ENCODE data around the gene GPRIN1. TPM values are rescaled to one million over a fixed set of nuclear protein-coding genes. Genes with fewer than 3 reads are reported as not detected.
A peak's percentile ranks its signal among the peaks of the same experiment; 100 is the strongest.
"Not testable (repeated sequence)": the region's sequence is repeated elsewhere in the genome, so short reads cannot be mapped to it uniquely, and the experiment has no call there.

Gene GPRIN1
- total RNA-seq, 1 experiment from 2014 or later = 4.3 TPM

DNA sequence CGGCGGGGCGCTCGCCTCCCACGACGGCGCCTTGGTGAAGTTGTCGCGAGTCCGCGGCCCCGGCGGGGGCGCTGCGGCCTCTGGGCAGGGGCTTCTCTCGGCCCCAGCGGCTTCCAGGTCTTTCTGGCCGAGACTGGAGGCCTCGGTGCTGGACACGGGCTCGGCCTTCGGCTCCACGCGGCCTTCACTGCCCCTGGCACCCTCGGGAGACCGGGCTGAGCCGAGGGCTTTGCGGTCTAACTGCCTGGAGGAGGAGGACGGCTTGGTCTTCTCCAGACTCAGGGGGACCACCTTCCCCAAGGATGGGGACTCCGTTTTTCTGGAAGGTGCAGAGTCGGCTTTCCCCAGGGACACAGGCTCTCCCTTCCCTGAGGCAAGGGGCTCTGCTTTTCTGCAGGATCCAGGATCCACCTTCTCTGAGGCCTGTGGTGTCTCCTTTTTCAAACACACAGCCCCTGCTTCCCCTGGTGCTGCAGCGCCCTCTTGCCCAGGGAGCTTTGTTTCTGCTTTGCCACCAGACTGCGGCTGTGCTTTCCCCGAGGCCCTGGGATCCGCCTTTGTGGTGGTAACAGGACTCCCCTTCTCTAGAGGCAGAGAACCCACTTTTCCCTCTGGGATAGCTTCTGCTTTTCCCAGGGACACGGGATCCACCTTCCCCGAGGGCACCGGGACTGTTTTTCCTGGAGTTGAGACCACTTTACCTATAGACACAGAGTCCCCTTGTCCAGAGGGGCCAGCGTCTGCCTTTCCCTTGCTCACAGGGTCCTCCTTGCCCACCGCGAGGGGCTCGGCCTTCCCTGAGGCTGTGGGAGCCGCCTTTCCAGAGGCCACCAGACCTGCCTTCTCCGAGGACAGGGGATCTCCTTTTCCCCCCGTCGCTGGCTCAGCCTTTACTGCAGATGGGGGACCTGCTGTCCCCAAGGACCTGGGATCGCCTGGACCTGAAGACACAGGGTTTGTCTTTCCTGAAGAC is 12.3 kb downstream of the GPRIN1 start:
- DNase-seq (ENCODE audit: low spot score) = no peak

DNA sequence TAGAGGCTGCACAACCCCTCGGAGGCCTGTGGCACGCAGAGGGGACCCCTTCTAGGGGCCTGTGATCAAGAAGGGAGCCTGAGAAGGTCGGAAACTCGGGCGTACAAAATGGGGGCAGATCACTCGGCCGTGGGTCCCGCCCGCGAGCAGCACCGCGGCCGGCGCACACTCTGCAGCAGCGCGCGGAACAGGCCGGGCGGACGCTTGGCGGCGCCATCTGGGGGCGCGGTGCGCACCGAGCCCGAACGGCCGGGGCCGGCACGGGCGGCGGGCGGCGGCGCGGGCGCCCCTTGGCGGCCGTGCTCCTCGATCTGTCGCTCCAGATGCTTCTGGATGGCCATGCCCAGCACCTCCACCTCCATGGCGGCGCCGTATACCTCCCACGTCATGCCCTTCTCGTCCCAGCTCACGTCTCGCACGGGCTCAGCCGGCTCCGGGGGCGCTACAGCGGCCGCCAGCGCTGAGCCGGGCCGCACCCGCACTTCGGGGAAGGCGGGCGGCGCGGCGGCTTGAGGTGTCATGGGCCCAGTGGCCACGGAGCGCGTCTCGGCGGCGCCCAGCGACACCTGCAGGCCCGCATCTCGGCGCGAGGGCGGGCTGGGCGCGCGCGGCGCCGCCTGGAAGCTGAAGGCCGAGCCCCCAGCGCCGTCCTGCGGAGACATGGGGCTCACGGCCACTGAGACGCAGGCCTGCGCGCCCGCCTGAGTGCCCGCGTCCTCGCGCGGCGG is 13.1 kb downstream of the GPRIN1 start:
- no peak for DNase-seq (ENCODE audit: low spot score)

DNA sequence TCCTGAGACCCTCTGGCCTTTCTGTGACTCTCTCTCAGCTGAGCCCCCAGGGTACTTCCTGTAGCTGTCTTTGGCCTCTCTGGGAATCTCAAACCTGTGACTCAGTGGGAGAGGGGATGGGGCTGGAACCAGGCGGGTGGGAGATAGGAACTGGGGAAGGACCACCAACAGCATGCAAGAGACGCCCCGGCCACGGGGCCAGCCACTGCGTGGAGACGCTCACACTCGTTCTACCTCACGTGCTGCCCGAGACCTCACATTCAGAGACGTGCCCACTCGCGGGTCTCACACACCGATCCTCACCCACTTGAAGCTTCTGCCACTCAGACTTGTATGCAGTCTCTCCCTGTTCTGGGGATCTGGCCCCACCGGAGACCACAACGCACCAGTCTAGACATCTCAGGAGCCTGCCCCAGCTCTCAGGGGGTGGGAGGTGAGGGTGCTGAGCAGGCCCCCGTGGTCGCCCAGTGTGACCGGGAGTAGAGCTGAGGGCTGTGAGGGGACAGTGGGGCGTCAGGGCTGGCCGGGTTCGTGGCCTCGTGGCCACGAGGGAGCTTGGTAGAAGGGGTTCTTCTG is 13.8 kb downstream of the GPRIN1 start:
- DNase-seq (ENCODE audit: low spot score) = no peak

DNA sequence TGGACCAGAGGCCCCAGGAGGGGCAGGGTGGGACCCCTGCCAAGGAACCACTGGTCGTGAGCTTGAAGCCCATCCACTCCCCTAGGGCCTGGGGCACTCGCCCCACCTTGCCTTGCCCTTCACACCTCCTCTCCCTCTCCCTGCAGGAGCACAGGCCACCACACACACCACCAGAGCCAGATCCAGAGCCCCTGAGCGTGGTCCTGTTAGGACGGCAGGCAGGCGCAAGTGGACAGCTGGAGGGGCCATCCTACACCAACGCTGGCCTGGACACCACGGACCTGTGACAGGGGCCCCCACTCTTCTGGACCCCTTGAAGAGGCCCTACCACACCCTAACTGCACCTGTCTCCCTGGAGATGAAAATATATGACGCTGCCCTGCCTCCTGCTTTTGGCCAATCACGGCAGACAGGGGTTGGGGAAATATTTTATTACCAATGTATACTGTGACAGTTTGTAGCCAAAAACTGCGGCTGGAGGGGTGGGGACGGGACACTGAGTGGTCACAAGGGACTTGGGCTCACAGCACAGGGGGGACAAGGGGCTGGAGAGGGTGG is 14.5 kb downstream of the GPRIN1 start:
- no peak for DNase-seq (ENCODE audit: low spot score)

DNA sequence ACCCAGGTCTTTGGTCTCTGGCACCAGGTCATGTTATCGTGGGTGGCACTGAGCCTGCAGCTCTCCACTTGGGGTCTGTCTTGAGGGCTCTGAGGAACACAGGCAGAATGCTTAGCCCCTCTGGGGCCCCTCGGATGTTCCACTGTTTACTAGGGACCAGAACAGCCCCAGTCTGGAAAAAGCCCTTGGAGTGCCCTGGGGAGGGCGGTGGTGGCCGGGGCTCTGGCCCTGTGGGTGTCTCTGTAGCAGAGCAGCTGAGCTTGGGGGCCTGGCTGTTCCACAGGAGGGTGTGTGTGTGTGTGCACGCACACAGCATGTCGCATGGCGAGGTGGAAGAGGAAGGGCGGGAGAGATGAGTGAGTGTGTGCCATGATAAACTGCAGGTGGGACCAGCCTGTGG is 15.4 kb downstream of the GPRIN1 start:
- no peak for DNase-seq (ENCODE audit: low spot score)

DNA sequence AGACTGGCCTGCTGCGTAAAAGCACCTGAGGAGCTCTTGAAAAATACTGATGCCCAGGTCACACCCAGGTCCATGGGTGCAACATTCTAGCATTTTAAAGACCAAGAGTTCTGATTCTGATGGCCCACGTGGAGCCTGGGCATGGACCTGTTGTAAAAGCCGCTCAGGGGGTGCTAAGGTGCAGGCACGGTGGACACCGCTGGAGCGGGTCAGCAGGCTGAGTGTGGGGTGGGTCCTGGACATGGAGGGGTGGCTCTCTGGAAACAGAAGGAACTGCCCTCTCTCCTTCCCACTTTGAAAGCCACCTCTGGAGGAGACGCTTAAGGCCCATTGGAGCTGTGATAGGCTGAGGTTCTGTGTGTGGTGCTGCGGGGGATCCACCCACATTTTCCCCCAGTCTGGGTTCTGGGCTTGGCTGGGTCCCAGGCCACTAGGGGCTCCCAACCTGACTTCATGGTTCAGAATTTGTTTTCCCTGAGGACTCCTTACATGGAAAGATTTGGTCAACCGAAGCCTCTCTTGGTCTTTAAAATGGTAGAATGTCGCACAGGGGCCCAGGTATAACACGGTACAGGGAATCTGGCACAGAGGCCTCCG is 16.6 kb downstream of the GPRIN1 start:
- no peak for DNase-seq (ENCODE audit: low spot score)

DNA sequence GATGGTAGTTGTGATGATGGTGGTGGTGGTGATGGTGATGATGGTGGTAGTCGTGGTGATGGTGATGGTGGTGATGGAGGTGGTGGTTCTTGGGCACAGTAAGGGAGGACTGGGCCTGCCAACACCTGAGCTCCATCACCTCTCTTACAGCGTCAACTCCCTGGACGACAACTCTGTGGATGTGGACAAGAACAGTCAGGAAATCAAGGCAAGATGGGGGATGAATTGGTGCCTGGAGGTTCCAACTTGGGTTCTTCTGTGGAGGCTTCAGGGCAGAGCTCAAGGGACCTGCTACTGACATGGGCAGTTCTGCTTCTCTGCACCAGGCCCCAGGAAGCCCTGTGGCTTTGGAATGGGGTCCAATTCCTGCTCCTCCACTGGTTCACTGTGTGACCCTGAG is 17.4 kb downstream of the GPRIN1 start:
- DNase-seq (ENCODE audit: low spot score) = no peak

DNA sequence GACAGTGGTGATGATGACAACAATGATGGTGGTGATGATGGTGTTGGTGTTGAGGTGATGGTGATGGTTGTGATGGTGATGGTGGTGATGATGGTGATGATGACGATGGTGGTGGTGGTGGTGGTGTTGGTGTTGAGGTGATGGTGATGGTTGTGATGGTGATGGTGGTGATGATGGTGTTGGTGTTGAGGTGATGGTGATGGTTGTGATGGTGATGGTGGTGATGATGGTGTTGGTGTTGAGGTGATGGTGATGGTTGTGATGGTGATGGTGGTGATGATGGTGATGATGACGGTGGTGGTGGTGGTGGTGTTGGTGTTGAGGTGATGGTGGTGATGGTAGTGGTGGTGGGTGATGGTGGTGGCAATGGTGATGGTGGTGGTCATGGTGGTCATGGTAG is 18.3 kb downstream of the GPRIN1 start:
- DNase-seq (ENCODE audit: low spot score) = not testable (repeated sequence)

DNA sequence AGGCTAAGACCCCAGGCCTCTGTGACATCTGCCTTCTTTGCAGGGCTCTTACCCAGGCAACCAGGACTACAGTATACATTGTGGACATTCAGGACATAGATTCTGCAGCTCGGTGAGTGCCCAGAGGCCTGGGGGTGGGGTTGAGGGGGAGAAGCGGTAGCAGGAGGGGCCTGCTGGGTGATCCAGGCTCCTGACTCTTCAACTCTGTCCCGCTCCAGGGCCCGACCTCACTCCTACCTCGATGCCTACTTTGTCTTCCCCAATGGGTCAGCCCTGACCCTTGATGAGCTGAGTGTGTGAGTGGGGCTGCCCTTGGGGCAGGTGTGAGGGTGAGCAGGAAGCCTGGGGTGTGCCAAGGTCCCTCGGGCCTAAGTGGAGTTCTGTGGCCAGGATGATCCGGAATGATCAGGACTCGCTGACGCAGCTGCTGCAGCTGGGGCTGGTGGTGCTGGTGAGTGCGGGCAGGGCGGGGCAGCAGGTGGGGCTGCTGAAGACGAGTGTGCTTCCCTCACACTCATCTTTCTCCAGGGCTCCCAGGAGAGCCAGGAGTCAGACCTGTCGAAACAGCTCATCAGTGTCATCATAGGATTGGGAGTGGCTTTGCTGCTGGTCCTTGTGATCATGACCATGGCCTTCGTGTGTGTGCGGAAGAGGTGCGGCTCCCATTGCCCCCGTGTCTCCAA is 19.8 kb downstream of the GPRIN1 start:
- no peak for DNase-seq (ENCODE audit: low spot score)

DNA sequence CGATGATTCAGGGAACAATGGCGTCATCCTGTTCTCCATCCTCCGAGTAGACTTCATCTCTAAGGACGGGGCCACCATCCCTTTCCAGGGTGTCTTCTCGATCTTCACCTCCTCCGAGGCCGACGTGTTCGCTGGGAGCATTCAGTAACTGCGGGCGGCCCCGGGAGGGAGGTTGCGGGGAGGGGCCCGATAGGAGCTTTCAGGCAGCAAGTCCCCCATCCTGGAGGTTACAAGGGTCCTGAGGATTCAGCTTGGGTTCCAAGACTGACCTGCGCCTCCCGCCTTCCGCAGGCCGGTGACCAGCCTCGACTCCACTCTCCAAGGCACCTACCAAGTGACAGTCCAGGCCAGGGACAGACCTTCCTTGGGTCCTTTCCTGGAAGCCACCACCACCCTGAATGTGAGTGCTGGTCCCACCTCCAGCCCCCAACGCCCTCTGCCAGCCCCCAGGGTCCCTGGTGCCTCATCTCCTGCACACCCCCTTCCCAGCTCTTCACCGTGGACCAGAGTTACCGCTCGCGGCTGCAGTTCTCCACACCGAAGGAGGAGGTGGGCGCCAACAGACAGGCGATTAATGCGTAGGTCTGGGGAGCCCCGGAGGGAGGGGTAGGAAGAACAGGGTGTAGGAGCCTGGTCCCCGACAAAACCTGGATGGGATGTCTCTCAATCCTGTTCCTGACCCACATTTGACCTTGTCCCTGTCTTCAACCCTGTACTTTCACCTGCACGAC is 20.8 kb downstream of the GPRIN1 start:
- no peak for DNase-seq (ENCODE audit: low spot score)

DNA sequence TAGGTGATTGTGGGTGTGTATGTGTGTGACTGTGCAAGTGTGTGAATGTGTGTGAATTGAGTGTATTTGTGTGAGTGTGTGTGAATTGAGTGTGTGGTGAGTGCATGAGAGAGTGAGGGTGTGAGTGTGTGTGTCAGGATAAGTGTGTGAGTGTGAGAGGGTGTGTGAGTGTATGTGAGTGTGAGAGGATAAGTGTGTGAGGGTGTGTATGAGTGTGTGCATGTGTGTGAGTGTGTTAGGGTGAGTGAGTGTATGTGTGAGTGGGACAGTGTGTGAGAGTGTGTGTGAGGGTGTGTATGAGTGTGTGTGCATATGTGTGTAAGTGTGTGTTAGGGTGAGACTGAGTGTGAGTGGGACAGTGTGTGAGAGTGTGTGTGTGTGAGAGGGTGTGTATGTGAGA is 21.7 kb downstream of the GPRIN1 start:
- no peak for DNase-seq (ENCODE audit: low spot score)

DNA sequence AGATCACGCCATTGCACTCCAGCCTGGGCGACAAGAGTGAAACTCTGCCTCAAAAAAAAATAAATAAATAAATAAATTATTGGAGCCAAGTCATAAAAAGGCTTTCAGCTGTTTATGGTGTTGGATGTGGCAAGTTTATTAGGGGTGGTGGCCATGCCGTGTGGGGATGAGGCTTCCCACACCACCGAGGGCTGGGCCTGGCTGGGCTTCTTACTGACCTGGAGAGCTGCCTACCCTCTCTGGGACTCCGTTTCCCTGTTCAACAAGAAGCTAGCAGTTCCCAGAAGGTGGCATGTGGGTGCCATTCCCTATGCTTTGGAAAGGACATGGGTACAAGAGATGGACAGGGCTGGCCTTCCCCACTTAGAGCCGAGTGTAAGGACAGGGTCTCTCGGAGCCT is 22.6 kb downstream of the GPRIN1 start:
- no peak for DNase-seq (ENCODE audit: low spot score)

DNA sequence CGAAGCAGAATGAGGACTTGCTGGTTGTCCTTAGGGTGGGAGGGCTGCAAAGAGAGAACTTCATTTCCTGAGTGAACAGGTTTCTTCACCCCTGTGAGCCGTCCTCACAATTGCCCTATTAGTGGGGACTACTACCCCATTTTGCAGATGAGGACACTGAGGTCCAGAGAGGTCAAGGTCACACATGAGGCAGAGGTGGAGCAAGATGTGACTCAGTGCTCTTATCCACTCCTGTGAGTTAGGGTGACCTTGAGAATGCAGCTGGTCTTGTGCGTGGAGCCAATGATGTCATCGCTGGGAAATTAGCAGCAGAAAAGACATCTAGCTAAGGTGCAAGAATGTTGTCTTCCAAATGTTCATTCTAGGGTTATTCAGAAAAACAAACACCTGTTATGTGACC is 26.9 kb downstream of the GPRIN1 start:
- DNase-seq (ENCODE audit: low spot score) = no peak

DNA sequence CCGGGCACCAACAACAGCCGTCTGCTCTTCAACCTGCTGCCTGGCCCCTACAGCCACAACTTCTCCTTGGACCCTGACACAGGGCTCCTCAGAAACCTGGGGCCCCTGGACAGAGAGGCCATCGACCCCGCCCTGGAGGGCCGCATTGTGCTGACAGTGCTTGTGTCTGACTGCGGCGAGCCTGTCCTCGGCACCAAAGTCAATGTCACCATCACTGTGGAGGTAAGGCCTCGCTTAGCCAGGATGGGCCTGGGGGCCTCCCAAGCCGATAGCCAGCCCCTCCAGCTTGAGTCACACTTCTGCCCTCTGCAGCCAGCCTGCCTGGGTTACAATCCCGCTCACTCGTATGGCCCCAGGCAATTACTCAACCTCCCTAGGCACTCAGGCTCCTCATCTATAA is 28.6 kb downstream of the GPRIN1 start:
- no peak for DNase-seq (ENCODE audit: low spot score)

DNA sequence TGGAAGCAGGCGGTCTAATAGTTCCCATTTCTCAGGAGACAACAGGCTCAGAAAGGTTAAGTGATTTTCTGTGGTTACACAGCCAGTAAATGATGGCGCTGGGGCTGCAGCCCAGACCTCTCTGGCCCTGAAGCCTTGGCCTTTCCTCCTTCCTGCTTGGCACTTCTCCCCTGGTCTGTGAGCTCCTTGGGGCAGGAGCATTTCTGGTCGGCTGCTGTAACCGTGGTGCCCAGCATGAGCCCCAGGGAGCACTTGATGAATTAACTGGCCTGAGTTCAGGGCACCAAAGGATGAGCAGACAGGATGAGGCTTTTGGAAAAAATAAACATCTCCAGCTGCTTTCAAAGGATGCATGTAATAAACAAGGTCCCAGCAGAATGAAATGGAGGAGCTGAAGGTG is 30.6 kb downstream of the GPRIN1 start:
- no peak for DNase-seq (ENCODE audit: low spot score)

DNA sequence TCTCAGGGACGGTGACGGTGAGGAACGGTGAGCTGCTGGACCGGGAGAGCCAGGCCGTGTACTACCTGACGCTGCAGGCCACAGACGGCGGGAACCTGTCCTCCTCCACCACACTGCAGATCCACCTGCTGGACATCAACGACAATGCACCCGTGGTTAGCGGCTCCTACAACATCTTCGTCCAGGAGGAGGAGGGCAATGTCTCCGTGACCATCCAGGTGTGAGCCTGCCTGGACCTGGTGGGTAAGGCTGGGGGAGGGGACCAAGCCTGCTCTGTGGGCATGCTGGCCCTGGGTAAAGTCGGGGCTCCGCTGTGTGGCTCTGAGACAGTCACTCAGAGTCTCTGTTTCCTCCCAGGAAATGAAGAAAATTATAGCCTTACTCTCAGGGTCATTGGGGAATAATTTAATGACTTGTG is 31.6 kb downstream of the GPRIN1 start:
- DNase-seq (ENCODE audit: low spot score) = peak; percentile 88

DNA sequence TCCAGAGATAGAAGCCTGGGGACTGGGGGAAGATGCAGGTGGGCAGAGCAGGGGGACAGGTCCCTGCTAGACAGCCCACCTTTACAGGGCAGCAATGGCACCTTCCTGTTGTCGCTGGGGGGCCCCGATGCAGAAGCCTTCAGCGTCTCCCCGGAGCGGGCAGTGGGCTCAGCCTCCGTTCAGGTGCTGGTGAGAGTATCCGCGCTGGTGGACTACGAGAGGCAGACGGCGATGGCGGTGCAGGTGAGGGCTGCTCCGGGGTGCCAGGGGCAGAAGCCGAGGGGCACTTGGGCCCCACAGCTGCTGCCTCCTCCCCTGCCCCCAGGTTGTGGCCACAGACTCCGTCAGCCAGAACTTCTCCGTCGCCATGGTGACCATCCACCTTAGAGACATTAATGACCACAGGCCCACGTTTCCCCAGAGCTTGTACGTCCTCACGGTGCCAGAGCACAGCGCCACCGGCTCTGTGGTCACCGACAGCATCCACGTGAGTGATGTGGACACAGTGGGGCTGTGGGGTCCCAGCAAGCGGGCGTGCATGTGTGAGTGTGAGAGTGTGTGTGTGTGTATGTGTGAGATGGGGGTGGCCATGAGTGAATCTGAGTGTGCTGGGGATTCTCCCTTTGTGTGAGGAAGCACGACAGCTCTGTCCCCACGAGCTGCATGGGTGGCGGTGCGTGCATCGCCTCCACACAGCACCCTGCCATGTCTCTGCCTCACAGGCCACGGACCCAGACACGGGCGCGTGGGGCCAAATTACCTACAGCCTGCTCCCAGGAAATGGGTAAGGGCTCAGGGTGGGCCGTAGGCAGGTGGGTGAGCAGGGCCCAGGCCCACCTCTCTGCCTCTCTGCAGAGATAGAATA is 32.4 kb downstream of the GPRIN1 start:
- DNase-seq (ENCODE audit: low spot score) = no peak

DNA sequence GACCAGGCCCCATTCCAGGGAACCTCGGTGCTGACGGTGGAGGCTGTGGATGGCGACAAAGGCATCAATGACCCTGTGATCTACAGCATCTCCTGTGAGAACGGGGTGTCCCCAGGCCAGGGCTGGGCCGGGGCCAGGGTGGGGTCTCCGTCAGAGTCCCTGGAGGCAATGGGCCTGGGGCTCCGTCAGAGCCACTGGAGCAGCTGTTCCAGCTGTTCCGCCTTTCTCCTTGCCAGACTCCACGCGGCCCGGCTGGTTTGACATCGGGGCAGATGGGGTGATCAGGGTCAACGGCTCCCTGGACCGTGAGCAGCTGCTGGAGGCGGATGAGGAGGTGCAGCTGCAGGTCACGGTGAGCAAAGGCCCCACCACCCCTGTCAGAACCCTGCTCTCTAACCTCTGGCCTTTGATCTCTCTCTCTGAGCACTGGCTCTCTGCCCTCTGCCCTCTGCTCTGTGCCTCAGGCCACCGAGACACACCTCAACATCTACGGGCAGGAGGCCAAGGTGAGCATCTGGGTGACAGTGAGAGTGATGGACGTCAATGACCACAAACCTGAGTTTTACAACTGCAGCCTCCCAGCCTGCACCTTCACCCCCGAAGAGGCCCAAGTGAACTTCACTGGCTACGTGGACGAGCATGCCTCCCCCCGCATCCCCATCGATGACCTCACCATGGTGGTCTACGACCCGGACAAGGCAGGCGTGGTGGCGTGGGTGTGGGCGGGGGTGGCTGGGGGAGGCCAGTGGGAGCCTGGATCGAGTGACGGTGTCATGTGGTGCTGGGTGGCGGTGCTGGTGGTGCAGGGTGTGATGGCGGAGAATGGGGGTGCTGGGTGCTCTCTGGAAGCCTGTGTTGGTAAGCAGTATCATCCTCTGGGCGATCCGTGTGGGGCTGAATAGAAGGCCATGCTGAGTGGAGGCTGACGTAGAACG is 34.2 kb downstream of the GPRIN1 start:
- no peak for DNase-seq (ENCODE audit: low spot score)

Data from HT-29 (cell line).